GOT3 (cell line): ENCODE results near the gene IDI2.
"Not testable (repeated sequence)": the region's sequence is repeated elsewhere in the genome, so short reads cannot be mapped to it uniquely, and the experiment has no call there.

ENCODE experiments used
- DNase-seq: peaks from one replicate; lab custom pipeline; 2025; ENCODE audit warnings: mixed read lengths; lab: John Stamatoyannopoulos, UW

IDI2 gene

DNA sequence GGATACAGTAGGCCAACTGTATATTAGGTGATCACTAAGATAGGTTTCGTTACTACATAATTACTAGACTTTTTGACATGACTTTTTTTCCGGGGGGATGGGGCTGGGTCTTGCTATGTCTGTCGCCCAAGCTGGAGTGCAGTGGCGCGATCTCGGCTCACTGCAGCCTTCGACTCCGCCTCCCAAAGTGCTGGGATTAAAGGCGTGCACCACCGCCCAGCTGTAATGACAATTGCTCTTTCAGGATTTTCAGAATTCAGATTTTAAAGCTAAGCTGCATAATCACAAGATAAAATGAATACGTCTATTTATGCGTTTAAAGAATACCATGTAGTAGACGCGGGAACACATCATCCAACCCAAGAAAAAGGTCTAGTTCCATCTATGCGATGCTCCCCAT lies 22.3 kb upstream of the IDI2 start:
- DNase-seq = no peak

GRCh38 chr10:1045415-1045814 lies 19.8 kb upstream of the IDI2 start:
- DNase-seq = no peak

DNA sequence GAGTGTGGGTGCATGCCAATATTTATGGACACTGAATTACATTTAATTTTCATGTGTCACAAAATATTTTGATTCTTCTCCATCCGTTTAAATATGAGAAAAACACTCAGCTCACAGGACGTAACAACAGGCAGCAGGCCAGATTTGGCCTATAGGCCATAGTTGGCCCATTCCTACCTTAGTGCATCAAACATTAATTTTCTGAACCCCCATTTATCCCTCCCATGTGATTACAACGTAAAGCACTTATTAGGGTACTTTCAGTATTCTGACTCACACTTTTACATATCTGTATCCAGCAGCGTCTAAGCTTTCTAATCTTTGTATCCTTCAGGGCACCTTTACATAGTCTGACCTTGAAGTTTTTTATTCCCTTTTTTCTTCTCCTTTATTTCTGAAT lies 19.3 kb upstream of the IDI2 start:
- DNase-seq = no peak

DNA sequence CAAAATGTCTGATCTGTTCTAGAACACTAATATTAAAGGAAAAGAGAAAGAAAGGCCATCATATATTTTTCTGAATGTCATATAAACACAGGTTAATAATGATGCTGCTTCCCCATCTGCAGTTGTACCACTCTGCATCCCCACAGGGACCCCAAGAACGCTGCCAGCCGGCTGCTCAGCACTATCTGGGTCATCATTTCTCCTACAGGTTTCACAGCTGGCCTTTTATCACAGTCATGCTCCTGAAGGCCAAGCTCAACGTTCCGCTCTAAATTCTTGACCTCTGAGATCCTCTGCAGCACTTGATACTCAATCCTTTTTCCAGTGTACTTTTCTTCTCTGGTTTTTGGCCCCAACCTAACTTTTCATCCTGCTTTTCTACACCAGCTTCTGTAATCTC lies 18.5 kb upstream of the IDI2 start:
- DNase-seq = no peak

GRCh38 chr10:1043532-1043995 lies 17.9 kb upstream of the IDI2 start:
- no peak for DNase-seq

DNA sequence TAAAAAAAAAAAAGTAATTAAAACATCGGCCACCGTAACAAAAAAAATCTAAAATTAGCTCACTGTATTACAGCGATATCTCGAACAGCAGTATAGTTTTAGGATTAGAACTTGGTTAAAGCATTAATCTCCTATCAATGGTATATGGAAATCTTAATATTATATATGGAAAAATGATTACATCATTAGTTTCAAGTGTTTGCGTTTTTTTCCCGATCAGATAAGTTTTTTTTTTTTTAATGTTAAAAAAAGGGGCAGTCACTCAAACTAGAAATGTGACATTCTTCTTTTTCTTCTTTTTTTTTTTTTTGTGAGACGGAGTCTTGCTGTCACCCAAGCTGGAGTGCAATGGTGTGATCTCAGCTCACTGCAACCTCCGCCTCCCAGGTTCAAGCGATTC lies 15.9 kb upstream of the IDI2 start:
- DNase-seq = no peak

DNA sequence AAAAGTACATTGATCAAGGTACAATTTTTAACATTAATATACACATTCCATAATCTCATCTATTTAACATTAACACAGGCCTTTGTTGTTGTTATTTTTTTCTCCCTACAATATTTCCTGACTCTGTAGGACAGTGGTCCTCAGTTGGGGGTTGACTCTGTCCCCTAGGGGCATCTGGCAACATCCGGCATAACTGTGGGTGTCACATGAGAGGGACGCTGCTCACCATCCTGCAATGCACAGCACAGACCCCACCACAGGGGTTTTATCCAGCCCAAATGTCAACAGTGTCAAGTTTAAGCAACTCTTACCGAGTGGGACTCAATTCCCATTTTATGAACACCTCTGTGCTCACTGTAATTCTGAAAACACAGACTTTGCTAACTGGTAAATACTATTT lies 14.5 kb upstream of the IDI2 start:
- no peak for DNase-seq

- not testable (repeated sequence) for DNase-seq
Measured at GRCh38 chr10:1038769-1039168, 13.1 kb upstream of the IDI2 start.

- no peak for DNase-seq
Measured at GRCh38 chr10:1037098-1037497, 11.4 kb upstream of the IDI2 start.

GRCh38 chr10:1036341-1036791 lies 10.7 kb upstream of the IDI2 start:
- DNase-seq = no peak

GRCh38 chr10:1035201-1035600 lies 9.5 kb upstream of the IDI2 start:
- no peak for DNase-seq

- DNase-seq = no peak
Measured at GRCh38 chr10:1034758-1035157, 9.1 kb upstream of the IDI2 start.

DNA sequence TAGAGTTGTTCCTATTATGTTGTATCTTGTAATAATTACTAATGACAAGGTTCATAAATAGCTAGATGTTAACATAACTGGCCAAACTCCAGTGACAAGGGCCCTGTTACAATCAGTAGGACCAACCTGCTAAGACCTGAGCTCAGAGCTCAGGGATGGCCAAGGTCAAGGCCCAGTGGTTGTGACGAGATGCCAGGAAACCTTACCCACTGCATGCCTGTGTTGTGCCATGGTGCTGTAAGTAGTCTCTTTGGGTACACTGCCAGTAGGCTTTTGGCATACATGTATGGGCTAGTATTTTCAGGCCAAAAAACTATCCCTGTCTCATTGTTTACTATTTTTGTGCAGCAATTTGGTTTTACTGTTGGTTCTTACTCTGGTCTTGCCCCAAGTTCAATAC lies 7.9 kb upstream of the IDI2 start:
- DNase-seq = no peak

- no peak for DNase-seq
Measured at GRCh38 chr10:1029838-1030237, 4.2 kb upstream of the IDI2 start.

GRCh38 chr10:1026578-1026977 lies 919 bp upstream of the IDI2 start:
- DNase-seq = no peak

- no peak for DNase-seq
Measured at GRCh38 chr10:1024103-1024502, 1.6 kb downstream of the IDI2 start.

DNA sequence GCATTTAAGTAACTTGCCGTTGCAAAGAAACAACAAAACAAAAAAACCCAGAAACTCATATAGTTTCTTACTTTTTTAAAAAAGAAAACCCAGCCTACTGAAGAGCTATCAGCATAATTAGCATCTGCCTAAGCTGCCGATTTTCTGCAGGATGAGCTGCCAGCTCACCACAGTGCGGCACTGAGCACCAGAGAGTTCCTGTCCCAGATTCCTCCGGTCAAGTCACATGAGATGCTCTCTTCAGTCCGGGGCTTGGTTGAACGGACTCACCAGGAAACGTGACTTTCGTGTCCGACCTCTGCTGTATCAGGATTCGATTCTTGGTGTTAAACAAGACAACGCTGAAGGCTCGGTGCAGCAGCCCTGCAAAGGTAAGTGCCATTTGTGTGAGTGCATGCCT lies 3.2 kb downstream of the IDI2 start:
- no peak for DNase-seq

DNA sequence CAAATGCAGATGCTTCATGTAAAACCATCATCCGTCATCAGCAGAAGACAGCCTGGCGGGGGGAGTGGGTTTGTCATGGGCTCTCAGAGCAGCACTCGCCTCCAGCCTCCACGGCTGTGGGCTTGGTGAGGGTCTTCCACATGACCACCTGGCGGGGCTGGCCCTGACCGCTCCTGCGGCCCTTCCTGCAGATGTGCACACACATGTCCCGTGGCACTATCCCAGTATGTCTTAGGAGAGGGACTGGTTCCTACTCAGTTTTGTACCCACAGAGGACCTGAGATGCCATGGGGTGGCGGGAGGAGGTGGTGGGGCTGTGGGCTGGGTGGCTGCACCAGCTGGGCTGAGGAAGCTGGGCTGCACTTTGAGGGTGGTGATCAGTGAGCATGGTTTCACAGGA lies 4.7 kb downstream of the IDI2 start:
- no peak for DNase-seq

DNA sequence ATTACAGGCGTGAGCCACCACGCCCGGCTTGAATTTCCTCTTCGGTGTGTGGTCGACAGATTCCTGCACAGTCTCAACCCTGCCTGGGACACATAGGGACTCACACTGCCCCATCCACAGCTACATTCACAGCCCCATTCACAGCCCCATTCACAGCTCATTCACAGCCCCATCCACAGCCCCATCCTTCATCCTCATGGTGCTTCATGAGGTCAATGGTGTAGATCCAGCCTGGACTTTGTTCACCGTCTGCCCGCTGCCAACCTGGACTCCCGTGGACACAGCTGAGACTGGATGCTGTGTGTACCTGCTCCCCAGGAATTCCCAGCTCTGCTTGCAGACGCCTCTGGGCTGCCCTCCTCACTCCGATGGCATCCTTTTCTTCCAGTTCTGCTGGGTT lies 5.2 kb downstream of the IDI2 start:
- no peak for DNase-seq

- DNase-seq = no peak
Measured at GRCh38 chr10:1019362-1019761, 6.3 kb downstream of the IDI2 start.

DNA sequence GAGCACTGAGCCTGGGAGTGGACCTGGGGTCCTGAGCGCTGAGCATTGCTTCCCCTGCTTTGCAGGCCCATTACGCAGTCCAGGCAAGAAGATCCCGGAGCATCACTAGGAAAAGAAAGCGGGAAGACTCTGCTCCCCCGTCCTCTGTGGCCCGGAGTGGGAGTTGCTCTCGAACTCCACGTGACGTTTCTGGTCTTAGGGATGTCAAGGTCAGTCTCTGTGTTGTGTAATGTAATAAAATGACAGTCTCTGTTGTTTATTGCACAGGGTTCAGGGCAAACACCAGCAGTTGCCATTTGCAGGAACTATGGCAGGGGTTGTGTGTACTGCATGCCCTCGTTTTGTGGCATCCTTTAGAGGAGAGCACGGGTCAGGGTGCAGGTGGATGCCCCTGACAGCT lies 10.0 kb downstream of the IDI2 start:
- no peak for DNase-seq

- DNase-seq = no peak
Measured at GRCh38 chr10:1011696-1012095, 14.0 kb downstream of the IDI2 start.

- no peak for DNase-seq
Measured at GRCh38 chr10:1010703-1011102, 15.0 kb downstream of the IDI2 start.

DNA sequence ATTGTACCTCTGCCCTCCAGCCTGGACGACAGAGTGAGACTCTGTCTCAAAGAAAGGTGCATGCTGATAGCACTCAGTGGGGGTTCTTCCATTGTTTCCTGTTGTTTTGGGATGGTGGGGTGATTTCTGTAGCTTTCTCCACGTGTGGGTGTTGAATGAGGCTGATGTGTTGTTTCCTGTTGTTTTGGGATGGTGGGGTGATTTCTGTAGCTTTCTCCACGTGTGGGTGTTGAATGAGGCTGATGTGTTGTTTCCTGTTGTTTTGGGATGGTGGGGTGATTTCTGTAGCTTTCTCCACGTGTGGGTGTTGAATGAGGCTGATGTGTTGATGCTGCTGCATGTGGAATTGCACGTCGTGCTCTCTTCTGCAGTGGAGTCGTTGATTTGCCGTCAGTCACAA lies 15.7 kb downstream of the IDI2 start:
- not testable (repeated sequence) for DNase-seq

GRCh38 chr10:1009071-1009494 lies 16.6 kb downstream of the IDI2 start:
- DNase-seq = no peak
